Kidney (tissue), 14 donors: Measurements from ENCODE around the gene PLEKHB1. TPM values are rescaled to one million over a fixed set of nuclear protein-coding genes. Genes with fewer than 3 reads are reported as not detected.

ENCODE experiments used
- DNase-seq, 5 donors: peaks; one replicate each; pipeline ENCODE4 v3.0.0-alpha.2; 2013 to 2020
- FAIRE-seq: peaks from 2 replicates; lab custom pipeline; 2012; peaks lifted over from hg19 to GRCh38; lab: Jason Lieb, UNC
- H3K27ac ChIP-seq, 2 donors: one replicate each; pipeline ENCODE4 v1.7.0; 2013; ENCODE audit warnings: low read depth in 2 of 2, low read length in 2 of 2, inconsistent platforms in 1 of 2
- H3K27me3 ChIP-seq: one replicate; pipeline ENCODE4 v1.7.1; 2013; ENCODE audit warnings: low read length, inconsistent platforms; ENCODE audit not compliant: control insufficient read depth, insufficient read depth
- H3K36me3 ChIP-seq, 3 donors: one replicate each; pipeline versions ENCODE4 v1.7.0 to v1.7.1; 2013; ENCODE audit warnings: low read length in 3 of 3, control low read depth in 1 of 3, inconsistent platforms in 1 of 3; ENCODE audit not compliant: insufficient read depth in 3 of 3, control insufficient read depth in 2 of 3
- H3K4me1 ChIP-seq, 3 donors: one replicate each; pipeline versions ENCODE4 v1.7.0 to v1.7.1; 2013; ENCODE audit warnings: low read length in 3 of 3, inconsistent platforms in 1 of 3, low read depth in 1 of 3; ENCODE audit not compliant: control insufficient read depth in 2 of 3, insufficient read depth in 2 of 3
- H3K4me3 ChIP-seq, 3 donors: one replicate each; pipeline versions ENCODE4 v1.7.0 to v1.8.1; 2013; ENCODE audit warnings: low read length in 3 of 3, control low read depth in 1 of 3, inconsistent platforms in 1 of 3
- H3K9ac ChIP-seq, 3 donors: one replicate each; pipeline versions ENCODE4 v1.7.0 to v1.7.1; 2013; ENCODE audit warnings: low read length in 3 of 3, control low read depth in 1 of 3, inconsistent platforms in 1 of 3
- H3K9me3 ChIP-seq, 3 donors: one replicate each; pipeline versions ENCODE4 v1.7.0 to v1.7.1; 2013; ENCODE audit warnings: low read length in 3 of 3, control low read depth in 1 of 3, inconsistent platforms in 1 of 3; ENCODE audit not compliant: control insufficient read depth in 2 of 3, insufficient read depth in 1 of 3
- CTCF ChIP-seq: IDR thresholded peaks from 3 replicates; pipeline ENCODE4 v1.5.1; 2012; ENCODE audit warnings: mild to moderate bottlenecking, moderate library complexity, borderline replicate concordance; ENCODE audit not compliant: insufficient read depth; ENCODE audit errors: extremely low read depth
- intact Hi-C: fragments of 100-400 bp; cut with DNase I; formaldehyde crosslinking; loops from one replicate; pipeline ENCODE4 v1.11.1; 2022
- polyA plus RNA-seq: library from polyadenylated mRNA; stranded (reverse); fragments of 350-450 nt; fragmentation: Illumina TruSeq; extraction: RNeasy Lipid Tissue Mini Kit (QIAGEN cat#74804); gene quantifications from one replicate; pipeline ENCODE4 v1.2.3, GENCODE V29; 2014; ENCODE audit warnings: low read depth, low replicate concordance; ENCODE audit not compliant: insufficient read depth
- total RNA-seq: library from RNA; stranded (reverse); fragmentation: NEBNext Ultra II Directional; extraction: Animal tissue kit (Norgen Biotek cat#: 25700); gene quantifications from one replicate; pipeline ENCODE4 v1.2.1, GENCODE V29; 2021
- donor health status: control.
- donor health status: control.
- donor health status: control.
- donor health status: control.
- donor health status: control.
- donor health status: DM: yes; HTN: yes; CAD: no.
- donor health status: Normal renal cell carcinoma (clear cell type).

PLEKHB1 gene
- total and polyA plus RNA-seq, 2 donors from 2014 or later: 21.0 to 30.4 TPM

- Histone ChIP-seq H3K27ac (no peak overlapping the region), H3K27me3 (no peaks in the 10 kb centered on the region), H3K36me3 (no peaks in the 10 kb centered on the region), H3K4me1 (peaks cover 0 to 2% (median 0%) of the 10 kb centered on the region in 3 donors), H3K9me3 (no peaks in the 10 kb centered on the region), H3K9ac (no peak overlapping the region), H3K4me3 (no peak overlapping the region)
- TF ChIP-seq CTCF: no peak
- DNase-seq (no peak), FAIRE-seq (no peak)
- intact Hi-C loops: no loop called here
These were observed 16.5 kb upstream of the PLEKHB1 start for GRCh38 chr11:73629907-73630306.

GRCh38 chr11:73632996-73633395, 13.4 kb upstream of the PLEKHB1 start:
- Histone ChIP-seq H3K4me1 (no peaks in the 10 kb centered on the region), H3K36me3 (no peaks in the 10 kb centered on the region), H3K4me3 (no peak overlapping the region), H3K9ac (no peak overlapping the region), H3K27me3 (no peaks in the 10 kb centered on the region), H3K9me3 (no peaks in the 10 kb centered on the region), H3K27ac (no peak overlapping the region)
- no peak for TF ChIP-seq CTCF
- DNase-seq: no peak
- FAIRE-seq: no peak
- intact Hi-C loops: no loop called here

- Histone ChIP-seq H3K4me1 (no peaks in the 10 kb centered on the region), H3K9ac (no peak overlapping the region), H3K36me3 (no peaks in the 10 kb centered on the region), H3K4me3 (no peak overlapping the region), H3K9me3 (no peaks in the 10 kb centered on the region), H3K27ac (no peak overlapping the region), H3K27me3 (no peaks in the 10 kb centered on the region)
- intact Hi-C loops: no loop called here
- FAIRE-seq: no peak
- no peak for TF ChIP-seq CTCF
- no peak for DNase-seq
These were observed 12.4 kb upstream of the PLEKHB1 start for GRCh38 chr11:73633999-73634398.

GRCh38 chr11:73635721-73636120, 10.7 kb upstream of the PLEKHB1 start:
- Histone ChIP-seq H3K9me3 (no peaks in the 10 kb centered on the region), H3K4me3 (no peak overlapping the region), H3K4me1 (no peaks in the 10 kb centered on the region), H3K27ac (no peak overlapping the region), H3K36me3 (no peaks in the 10 kb centered on the region), H3K27me3 (no peaks in the 10 kb centered on the region), H3K9ac (no peak overlapping the region)
- intact Hi-C loops: no loop called here
- DNase-seq (no peak), FAIRE-seq (no peak)
- no peak for TF ChIP-seq CTCF
